ENCODE data around the gene GRIK1.
A peak's percentile ranks its signal among the peaks of the same experiment; 100 is the strongest.

The GRIK1 gene

GRCh38 chr21:29508301-29508700, 431.5 kb downstream of the GRIK1 start:
- no peak for DNase-seq (ENCODE audit: low read depth, low spot score)
- no peak overlapping the region for H3K27ac ChIP-seq

DNA sequence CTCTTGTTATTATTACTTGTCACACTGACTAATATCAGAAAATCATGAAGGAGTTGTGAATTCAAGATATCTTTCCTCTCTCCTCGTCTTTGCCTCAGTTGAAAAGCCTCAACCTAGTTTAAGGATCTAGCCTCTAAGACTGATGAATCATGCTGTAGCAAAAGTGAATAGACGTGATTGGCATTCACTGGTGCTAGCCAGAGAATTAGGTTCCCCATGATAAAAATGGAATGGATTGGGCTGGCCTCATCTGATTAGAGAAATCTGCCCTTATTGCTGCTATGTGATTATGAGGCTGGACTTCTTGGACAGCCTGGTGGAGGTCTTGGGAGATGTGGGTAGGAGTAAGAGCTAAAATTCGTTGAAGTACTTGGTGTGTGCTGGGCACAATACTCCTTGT, 432.8 kb downstream of the GRIK1 start:
- H3K27ac ChIP-seq = no peak overlapping the region
- no peak for DNase-seq (ENCODE audit: low read depth, low spot score)

- DNase-seq (ENCODE audit: low read depth, low spot score) = no peak
- H3K27ac ChIP-seq = no peak overlapping the region
Observed at GRCh38 chr21:29506214-29506613, 433.6 kb downstream of the GRIK1 start.

DNA sequence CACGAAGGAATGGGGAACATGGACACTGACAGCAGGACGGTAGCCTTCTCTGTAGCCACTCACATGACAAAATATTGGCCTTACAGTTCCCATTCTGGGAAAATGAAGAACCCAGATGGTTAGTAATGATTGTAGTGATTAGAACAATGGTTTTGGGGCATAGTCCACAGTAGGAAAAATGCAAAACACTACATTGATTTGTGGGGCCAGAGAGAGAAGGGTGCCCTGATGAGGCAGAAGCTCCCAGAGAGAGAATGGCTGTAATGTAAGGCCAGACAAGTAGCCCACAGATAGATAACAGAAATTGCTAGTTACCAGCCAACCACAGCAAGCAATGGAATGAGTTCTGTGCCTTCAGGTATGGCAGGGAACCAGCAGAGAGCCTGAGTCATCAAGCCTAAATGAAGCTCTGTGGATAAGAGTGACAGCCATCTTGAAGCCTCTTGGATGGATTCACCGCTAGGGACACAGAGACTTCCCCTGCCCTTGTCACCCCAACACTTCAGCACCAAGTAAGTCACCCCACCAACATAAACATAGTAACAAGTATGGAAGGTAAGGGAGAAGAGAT, 435.0 kb downstream of the GRIK1 start:
- no peak overlapping the region for H3K27ac ChIP-seq
- peak; percentile 27 for DNase-seq (ENCODE audit: low read depth, low spot score)

- no peak for DNase-seq (ENCODE audit: low read depth, low spot score)
- H3K27ac ChIP-seq = no peak overlapping the region
Observed at GRCh38 chr21:29501451-29501850, 438.3 kb downstream of the GRIK1 start.

GRCh38 chr21:29499734-29500343, 440.0 kb downstream of the GRIK1 start:
- no peak for DNase-seq (ENCODE audit: low read depth, low spot score)
- H3K27ac ChIP-seq = no peak overlapping the region

- H3K27ac ChIP-seq = no peak overlapping the region
- DNase-seq (ENCODE audit: low read depth, low spot score) = no peak
Observed at GRCh38 chr21:29499229-29499628, 440.6 kb downstream of the GRIK1 start.

DNA sequence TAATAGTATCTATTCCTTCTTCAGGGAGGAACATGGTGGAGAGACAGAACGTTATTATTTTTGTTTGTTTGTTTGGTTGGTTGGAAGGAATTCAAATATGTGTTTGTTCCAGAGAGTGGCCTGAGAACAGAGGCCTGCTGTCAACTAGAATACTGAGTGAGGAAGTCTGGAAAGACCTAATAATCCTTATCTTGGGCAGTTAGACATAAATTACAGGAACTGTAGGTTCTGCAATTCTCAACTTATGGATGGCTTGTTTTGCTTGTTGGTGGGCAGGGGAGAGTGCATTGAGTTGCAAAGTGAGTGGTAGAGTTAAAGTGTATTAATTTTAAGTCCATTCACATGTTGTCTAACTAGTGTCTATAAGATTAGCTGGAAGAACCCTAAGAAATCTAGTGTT, 443.5 kb downstream of the GRIK1 start:
- no peak for DNase-seq (ENCODE audit: low read depth, low spot score)
- H3K27ac ChIP-seq = no peak overlapping the region

DNA sequence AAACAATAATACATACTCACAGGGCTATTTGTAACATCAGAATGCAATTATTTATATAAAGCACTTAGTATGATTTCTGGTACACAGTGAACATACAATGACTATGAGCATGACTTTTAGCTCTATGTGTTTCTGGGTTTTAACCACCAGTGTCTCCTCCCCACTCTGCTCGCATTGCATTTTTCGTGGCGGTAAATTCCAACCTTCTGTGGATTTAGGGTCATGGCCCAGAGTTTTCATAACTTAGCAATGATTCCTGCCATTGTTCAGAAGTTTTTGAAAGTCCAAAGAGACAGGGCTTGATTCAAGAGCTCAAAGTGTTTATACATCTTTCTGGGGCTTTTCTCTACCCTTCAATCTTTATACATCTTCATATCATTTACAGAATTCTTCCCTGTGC, 449.8 kb downstream of the GRIK1 start:
- no peak for DNase-seq (ENCODE audit: low read depth, low spot score)
- H3K27ac ChIP-seq = no peak overlapping the region

GRCh38 chr21:29487154-29487553, 452.6 kb downstream of the GRIK1 start:
- no peak for DNase-seq (ENCODE audit: low read depth, low spot score)

More at GRCh38 chr21:29487154-29487553, 452.6 kb downstream of the GRIK1 start:
- H3K27ac ChIP-seq = no peak overlapping the region
